Stimulated activated CD8-positive, alpha-beta memory T cell treated with anti-CD3 and anti-CD28 coated beads, Interleukin-4, amount 100 ng/mL, for 1 hour (primary cell): ENCODE results near the gene PGPEP1.
"Not testable (repeated sequence)": the region's sequence is repeated elsewhere in the genome, so short reads cannot be mapped to it uniquely, and the experiment has no call there.

Experiments used
- DNase-seq, 2 donors: peaks; one replicate each; pipeline ENCODE4 v3.0.0-alpha.2; 2020; ENCODE audit warnings: low read depth in 2 of 2, low spot score in 1 of 2

The PGPEP1 gene

DNA sequence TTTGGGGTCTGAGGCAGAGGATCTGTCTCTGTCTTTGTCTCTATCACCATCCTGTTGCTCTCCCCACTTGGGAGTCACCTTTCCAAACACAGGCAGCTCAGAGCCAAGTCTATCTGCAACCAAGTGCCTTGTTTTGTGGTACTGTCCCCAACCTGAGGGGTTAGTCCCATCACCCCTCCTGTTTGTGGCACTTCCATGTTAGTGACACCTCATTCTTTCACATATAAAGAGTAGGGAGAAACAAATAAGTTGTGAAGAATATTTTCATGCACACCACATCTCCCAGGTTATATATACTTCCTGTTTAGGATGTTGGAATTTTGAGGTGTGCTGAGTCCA, 49.3 kb downstream of the PGPEP1 start:
- DNase-seq, result no peak

DNA sequence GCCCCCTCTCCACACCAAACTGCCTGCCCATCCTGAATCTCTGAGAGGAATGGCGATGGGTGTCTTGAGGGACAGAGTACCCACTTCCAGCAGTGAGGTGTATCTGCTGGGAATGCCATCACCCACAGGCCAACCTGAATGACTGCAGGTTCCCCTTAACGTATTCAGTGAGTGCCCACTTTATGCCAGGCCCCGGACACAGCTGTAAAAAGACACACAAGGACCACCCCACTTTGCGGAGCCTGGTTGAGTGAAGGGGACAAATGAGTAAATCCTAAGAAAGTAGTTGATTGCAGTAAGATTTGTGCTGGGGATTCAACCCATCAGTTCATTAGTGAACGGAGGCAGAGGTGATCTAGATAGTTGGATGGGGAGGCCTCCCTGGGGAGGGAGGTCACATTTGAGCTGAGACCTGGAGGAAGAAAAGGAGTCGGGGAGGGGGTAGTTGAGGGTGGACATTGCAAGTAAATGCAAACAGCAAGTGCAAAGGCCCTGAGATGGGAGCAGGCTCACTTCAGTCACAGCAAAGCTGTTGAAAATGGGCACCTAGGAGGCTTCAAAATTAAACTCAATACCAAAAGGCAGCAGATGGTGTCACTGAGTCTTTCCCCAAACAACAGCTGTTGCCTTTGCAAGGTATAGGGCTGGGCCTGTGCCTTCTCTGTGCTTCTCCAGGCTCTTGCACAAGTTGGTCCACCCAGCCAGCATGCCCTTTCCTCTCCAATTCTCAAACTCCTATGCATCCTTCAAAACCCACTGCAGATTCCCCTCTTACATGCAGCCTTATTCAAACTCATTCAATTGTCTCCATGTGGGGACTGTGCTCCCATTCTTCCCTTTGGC, 49.9 kb downstream of the PGPEP1 start:
- no peak for DNase-seq

DNA sequence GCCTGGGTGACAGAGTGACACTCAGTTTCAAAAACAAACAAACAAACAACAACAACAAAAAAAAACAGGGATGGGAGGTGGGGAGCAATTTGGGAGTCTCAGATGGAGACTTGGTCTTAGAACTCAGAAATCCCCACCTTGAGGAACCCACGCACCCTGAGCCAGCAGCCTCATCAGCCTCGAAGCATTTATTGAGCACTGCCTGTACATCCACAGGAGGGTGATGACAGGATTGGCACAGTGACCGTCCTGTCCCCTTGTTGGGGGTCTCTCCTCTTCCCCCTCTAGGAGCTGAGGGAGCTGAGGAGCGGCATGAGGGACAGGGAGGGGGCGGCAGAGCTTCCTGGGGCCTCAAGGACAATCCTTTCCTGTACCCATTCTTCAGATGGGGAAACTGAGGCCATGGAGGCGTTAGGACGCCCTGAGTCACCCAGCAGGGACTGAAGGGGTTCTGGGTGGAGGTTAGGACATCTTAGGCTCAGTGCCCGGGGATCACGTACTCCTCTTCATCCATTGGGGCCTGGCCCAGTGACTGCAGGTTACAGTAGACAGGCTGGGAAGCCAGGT, 51.2 kb downstream of the PGPEP1 start:
- DNase-seq, result no peak

DNA sequence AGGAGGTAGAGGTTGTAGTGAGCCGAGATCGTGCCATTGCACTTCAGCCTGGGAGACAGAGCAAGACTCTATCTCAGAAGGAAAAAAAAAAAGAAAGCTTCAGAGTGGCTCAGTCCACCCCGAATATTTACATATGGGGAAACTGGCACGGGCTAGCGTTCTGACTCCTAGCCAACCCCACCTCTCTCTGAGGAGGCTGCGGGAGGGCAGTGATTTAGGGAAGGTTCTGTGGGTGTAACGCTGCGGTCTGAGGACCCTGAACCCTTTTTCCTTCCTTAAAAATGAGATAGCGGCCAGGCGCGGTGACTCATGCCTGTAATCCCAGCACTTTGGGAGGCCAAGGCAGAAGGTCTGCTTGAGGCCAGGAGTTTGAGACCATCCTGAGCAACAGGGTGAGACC, 52.0 kb downstream of the PGPEP1 start:
- no peak for DNase-seq

DNA sequence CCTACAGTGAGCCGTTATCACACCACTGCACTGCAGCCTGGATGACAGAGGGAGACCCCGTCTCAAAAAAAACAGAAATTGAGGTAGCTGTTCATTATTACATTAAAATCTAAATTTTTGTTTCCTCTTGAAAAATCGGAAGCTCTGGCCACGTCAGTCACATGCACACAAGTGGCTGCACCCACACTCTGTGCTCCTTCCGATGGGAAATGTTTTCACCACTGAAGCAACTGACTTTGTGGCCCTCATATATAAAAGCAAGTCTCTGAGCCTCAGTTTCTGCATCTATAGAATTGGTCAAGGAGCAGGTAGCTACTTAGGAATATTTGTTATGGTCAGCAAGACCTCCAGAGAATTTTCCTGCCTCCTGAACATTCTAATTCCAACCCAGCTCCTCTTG, 52.5 kb downstream of the PGPEP1 start:
- DNase-seq, result no peak

DNA sequence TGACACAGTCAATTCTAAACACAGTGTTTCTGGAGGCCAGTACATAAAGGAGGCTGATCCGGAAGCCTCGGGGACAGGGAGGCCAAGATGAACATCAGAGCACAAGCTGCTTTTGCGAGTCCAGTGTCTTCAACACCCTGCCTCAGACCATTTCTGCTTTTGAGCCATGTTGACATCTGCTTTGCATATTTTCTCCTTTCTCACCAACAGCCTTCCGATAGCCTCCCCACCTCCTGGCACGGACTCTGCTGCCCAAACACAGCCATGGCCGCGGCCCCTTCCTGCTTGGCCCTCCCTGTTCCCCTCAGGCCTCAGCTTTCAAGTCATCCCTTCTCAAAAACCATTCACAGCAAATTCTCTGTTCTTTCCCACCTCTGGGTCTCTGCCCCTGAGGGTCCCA, 53.4 kb downstream of the PGPEP1 start:
- DNase-seq, result no peak

DNA sequence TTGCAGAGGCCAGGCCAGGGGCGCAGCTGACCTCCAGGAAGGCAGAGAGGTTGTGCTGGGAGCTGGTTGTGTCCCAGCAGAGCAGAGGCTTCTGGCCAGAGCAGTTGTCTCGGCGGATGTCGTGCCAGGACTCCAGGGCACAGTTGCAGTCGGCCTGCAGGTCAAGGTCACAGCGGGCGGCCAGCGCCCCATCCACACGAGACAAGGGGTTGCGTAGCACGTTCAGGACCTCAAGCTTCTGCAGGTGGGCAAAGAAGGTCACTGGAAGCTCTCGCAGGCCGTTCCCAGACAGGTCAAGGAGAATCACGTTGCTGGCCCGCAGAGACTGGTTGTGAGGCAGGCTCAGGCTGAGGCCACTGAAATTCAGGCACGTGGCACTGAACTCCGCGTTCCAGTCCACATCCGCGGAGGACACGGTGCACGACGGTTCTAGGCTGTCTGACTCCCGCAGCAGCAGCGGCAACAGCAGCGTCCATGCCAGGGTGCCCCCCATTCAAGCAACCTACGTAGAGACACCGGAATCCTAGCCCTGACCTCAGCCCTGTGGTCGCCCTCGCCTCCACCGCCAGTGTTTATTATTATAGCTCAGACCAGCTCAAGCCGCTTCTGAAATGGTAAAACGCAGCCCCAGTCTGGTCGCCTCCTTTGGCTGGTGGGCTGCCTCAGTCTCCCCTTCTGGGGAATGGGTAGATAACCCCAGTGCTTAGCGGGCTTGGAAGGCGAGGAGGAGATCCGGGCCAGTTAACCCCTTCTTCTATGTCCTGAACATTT, 56.3 kb downstream of the PGPEP1 start:
- DNase-seq, result no peak

DNA sequence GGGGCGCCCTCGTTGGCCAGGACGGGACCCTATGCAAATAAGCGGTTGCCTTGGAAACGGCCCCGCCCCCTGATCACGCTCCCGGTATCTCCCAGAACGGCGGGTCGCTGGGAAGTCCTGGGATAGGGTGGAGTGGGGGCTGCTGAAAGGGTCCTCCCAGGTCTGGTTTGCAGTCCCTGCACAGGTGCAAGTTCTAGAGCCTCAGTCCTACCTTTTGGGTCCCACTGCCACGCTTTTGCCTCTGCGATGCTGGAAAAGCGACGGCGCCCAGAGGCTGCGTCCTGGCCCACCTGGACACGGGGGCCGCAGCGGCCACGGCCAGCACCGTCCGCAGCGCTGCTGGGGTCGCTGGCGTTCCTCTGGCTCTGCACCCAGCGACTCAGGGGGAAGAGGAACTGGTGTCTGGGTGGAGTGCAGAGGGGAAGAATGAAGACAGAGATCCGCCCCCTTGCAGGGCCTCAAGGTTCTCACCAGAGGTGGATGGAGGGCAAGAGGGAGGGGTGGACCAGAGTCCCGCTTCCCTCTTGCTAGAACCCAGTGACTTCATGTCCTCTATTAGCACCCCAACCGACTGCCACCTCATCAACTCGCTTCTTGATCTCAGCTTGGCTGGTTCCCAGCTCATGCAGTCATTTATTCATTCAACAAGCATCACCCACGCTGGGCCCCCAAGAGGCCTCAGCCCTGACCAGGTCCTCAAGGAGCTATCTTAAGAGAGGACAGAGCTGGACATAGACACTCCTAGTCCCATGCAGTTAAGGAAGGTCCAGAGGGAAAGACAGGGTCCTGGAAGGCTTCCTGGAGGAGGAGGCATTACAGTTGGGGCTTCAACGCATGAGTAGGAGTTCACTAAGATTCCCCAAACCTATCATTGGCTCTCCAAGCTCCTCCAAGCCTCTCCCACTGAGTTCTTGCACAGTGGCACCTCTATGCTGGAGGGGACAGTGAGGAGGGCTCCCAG, 57.1 kb downstream of the PGPEP1 start, which contains the start of gene LRRC25:
Gene LRRC25 (minus strand): TSS at position 381 of the 961 bp plus-strand sequence. CDS start 659 bp downstream, outside the sequence.
- no peak for DNase-seq

DNA sequence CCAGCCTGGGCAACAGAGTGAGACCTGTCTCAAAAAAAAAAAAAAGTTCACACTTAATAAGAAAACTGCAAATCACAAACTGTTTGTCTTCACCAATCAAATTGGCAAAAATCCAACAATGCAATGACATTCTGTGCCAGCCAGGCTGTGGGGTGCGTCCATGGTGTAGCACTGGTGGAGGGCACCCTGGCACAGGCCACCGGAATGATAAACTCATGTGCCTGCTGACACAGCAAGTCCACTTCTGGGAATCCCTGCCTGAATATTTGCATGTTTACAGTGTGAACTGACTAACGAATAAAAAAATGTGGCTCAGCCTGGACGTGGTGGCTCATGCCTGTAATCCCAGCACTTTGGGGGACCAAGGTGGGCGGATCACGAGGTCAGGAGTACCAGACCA, 58.6 kb downstream of the PGPEP1 start:
- DNase-seq, result no peak

DNA sequence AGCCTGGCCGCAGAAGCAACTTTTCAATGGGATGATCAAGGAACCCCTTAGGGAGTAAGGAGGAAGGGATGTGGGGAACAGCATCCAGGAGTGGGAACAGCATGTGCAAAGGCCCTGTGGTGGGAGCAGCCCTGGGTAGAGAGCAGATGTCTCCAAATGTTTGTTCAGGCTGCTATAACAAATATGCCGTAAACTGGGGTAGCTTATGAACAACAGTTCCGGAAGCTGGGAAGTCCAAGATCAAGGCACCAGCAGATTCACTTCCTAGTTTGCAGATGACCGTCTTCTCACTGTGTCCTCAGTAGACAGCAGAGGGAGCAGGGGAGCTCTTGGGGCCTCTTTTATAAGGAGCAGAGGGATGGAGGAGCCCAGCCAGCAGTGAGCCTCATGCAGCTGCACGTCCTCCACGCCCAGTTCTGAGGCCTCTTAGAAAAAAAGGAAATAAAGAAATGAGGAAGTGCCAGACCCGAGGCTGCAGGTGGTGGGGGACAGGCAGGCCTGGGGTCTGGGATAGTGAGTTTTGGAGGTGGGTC, 61.2 kb downstream of the PGPEP1 start:
- DNase-seq, result no peak

DNA sequence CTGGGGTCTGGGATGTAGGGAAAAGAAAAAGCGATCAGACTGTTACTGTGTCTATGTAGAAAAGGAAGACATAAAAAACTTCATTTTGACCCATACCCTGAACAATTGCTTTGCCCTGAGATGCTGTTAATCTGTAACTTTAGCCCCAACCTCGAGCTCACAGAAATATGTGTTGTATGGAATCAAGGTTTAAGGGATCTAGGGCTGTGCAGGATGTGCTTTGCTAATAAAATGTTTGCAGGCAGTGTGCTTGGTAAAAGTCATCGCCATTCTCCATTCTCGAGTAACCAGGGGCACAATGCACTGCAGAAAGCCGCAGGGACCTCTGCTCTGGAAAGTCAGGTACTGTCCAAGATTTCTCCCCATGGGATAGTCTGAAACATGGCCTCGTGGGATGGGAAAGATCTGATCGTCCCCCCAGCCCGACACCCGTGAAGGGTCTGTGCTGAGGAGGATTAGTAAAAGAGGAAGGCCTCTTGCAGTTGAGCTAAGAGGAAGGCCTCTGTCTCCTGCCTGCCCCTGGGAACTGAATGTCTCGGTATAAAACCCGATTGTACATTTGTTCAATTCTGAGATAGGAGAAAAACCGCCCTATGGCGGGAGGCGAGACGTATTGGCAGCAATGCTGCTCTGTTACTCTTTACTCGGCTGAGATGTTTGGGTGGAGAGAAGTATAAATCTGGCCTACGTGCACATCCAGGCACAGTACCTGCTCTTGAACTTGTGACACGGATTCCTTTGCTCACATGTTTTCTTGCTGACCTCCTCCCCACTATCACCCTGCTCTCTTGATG, 62.3 kb downstream of the PGPEP1 start:
- DNase-seq, result not testable (repeated sequence)

DNA sequence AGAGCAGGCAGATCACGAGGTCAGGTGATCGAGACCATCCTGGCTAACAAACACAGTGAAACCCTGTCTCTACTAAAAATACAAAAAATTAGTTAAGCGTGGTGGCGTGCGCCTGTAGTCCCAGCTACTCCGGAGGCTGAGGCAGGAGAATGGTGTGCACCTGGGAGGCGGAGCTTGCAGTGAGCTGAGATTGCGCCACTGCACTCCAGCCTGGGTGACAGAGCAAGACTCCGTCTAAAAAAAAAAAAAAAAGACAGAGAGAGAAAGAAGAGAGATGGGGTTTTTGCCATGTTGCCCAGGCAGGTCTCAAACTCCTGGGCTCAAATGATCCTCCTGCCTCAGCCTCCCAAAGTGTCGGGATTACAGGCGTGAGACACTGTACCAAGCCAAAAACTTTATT, 65.4 kb downstream of the PGPEP1 start:
- not testable (repeated sequence) for DNase-seq

DNA sequence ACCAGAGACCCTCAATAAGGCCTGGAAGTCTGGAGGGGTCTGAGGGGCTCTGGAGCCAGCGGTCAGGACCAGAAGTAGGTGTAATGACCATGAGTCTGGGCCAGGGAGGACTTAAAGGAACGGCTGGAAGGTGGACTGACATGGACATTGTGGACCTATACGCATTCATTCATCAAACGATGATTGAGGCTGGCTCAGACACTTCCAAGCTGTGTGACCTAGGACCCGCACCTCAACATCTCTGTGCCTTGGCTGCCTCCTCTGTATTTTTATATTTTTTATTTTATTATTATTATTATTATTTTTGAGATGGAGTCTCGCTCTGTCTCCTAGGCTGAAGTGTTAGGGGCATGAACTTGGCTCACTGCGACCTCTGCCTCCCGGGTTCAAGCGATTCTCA, 66.4 kb downstream of the PGPEP1 start:
- DNase-seq, result no peak

DNA sequence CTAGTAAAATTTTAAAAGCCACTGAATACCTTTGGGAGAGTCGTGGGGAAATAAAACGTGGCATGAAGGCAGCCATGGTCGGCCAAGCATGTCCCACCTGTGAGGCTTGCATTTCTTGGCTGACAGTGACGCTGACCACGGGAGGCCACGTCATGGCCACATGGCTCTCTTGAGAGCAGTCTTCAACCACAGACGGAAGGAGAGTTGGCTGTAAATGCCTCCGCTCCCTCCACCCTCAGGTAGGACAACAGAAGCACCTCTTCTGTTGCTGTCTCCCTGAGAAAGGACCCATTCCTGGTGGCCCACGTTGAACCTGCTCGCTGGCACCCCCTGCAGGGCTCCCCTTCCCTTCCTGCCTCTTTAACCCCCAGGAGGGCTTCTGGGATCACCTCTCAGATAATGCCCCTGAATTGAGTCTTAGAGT, 67.7 kb downstream of the PGPEP1 start:
- no peak for DNase-seq

DNA sequence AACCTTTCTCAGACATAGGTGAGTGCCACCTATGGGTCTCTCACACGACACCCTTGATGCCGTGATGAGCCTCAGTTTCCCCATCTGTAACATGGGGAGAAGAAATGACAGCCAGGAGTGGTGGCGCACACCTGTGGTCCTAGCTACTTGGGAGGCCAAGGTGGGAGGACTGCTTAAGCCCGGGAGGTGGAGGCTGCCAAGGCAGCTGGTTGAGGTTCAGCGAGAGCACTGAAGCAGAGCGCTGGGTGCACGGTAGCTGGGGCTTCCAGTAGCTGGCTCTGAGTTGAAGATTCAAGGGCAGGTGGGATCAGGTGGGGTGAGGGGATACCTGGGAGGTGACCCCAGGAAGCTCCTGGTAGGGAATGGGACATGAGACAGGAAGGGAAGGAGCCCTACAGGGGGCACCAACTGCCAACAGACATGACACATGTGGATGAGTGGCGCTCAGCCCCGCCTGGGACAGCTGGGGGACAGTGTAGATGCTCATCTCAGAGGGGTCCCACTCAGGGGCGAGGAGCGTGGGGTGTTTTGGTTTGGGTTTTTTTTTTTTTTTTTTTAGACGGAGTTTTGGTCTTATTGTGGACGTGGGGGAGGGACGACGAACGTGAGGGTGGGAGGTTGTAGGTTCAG, 72.3 kb downstream of the PGPEP1 start:
- no peak for DNase-seq

DNA sequence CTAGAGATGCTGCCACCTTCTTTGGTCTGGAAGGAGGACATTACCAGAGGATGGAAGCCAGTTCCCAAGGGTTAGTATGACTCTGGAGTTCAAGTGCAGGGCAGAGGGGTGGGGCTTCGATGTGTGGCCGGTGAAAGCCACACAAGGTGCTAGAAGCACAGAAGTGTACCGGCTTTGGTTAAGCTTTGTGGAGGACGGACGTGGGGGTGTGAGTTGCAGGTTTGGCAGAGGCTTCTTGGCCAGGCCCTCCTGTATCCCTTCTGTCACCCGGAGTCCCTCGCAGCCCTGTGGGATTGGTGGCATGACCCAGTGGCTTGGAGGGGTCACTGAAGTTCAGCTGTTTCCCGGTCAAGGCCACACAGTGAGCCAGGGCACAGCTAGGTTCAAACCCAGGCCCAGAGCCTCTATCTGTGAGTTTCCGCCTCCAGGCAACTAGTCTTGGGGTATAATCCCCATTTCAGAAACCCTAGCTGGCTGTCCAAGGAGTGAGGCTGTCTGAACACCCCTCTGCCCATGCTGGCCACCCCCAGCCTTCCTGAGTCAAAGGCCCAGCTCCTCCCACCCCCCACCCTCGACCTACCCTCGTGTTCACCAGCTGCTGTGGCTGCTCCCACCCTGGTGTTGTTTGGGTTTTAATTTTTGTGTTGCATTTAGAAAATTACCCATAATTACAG, 74.2 kb downstream of the PGPEP1 start:
- DNase-seq, result no peak

DNA sequence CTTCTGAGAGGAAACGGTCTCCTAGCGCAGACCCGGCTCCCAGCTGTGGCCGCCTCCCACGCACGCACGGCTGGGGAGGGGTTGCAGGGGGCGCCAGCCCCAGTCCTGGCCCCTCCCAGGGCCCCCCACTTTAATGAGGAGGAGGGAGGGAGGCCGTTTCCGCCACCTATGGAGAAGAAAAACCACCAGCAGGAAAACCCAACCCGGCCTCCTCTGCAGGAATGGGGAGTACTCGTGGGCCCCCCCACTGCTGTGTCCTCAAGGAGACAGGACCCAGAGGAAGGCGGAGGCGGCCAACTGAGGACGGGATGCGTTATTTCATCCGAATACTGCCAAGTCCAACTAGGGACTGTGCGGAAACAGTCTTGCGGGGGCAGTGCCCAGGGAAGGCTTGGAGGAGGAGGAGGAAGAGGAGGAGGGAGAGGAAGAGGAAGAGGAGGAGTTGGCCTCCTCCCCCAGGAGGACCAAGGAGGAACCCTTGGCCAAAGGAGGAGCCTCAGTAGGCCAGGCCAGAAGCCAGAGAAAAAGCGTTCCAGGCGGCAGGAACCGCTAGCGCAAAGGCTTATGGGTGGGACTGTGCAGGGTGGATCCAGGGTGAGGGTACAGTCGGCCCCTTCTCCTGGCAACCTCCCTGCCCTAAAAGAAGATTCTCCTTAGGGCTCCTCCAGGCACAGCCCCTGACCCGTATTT, 74.9 kb downstream of the PGPEP1 start:
- DNase-seq, result no peak

DNA sequence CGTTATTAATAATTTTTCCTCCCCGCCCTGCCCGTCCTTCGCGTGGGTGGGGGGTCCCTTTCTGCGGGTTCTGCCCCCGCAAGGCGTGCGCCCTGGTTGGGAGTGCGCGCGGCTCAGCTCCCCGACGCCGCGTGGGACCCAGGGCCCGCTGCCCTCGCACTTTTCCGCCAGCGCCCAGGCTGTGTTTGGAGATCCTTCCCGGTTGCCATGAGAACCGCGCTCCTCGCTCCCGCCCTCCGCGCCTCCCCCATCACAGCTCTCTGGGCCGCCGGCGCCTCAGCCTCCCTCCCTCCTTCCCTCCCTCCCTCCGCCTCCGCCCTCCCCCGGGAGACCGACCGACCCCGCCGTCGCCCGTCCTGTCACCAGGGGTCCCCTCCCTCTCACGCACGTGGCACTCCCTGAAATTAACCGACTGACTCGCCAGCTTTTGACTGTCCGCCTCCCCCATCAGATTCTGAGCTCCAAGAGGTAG, 76.4 kb downstream of the PGPEP1 start:
- DNase-seq, result no peak
